ENCODE data around the gene ZDHHC16.
"Not testable (repeated sequence)": the region's sequence is repeated elsewhere in the genome, so short reads cannot be mapped to it uniquely, and the experiment has no call there.

Gene ZDHHC16
- long read RNA-seq, donor 1, partial matches to known transcripts = 6 of 14 reads
- long read RNA-seq, donor 1, other reads (novel, unspliced or antisense) = 0 of 14 reads
- long read RNA-seq, donor 2, partial matches to known transcripts = 0 of 5 reads
- long read RNA-seq, donor 2, other reads (novel, unspliced or antisense) = 0 of 5 reads
- long read RNA-seq, donor 3, partial matches to known transcripts = 17 of 19 reads
- long read RNA-seq, donor 3, other reads (novel, unspliced or antisense) = 0 of 19 reads
- long read RNA-seq, donor 4, partial matches to known transcripts = 56 of 57 reads
- long read RNA-seq, donor 4, other reads (novel, unspliced or antisense) = 0 of 57 reads
- long read RNA-seq, donor 5, partial matches to known transcripts = 0 of 11 reads
- long read RNA-seq, donor 5, other reads (novel, unspliced or antisense) = 0 of 11 reads
- long read RNA-seq, donor 6, transcript ZDHHC16-202 (10 exons, 1,718 nt) = major isoform, 5 of 10 reads
- long read RNA-seq, donor 6, partial matches to known transcripts = 0 of 10 reads
- long read RNA-seq, donor 6, other reads (novel, unspliced or antisense) = 0 of 10 reads
- long read RNA-seq, donor 7, partial matches to known transcripts = 12 of 21 reads
- long read RNA-seq, donor 7, other reads (novel, unspliced or antisense) = 0 of 21 reads
- long read RNA-seq, donor 8, partial matches to known transcripts = 0 of 5 reads
- long read RNA-seq, donor 8, other reads (novel, unspliced or antisense) = 0 of 5 reads

GRCh38 chr10:97445722-97446639 lies at the start of gene ZDHHC16, which contains the start of gene EXOSC1:
Gene ZDHHC16 (plus strand): TSS chr10:97446175. CDS start chr10:97451676, 5,501 bp downstream.
Gene EXOSC1 (minus strand): TSS chr10:97446006. CDS start chr10:97445985, 21 bp downstream.
- peak; percentile 86 for DNase-seq

- DNase-seq = peak; percentile 52
Observed at GRCh38 chr10:97399843-97400545, 46.0 kb upstream of the ZDHHC16 start.

GRCh38 chr10:97400665-97401454 lies 45.1 kb upstream of the ZDHHC16 start, which contains the start of gene RRP12:
Gene RRP12 (minus strand): TSS chr10:97401340. CDS start chr10:97401231, 109 bp downstream.
- DNase-seq = peak; percentile 84

GRCh38 chr10:97401455-97401919 lies 44.5 kb upstream of the ZDHHC16 start:
- DNase-seq = no peak

- DNase-seq = no peak
Observed at GRCh38 chr10:97404044-97404443, 41.9 kb upstream of the ZDHHC16 start.

- DNase-seq = no peak
Observed at GRCh38 chr10:97406064-97406463, 39.9 kb upstream of the ZDHHC16 start.

GRCh38 chr10:97406483-97406882 lies 39.5 kb upstream of the ZDHHC16 start:
- not testable (repeated sequence) for DNase-seq

- DNase-seq = peak; percentile 82
Observed at GRCh38 chr10:97407211-97407951, 38.6 kb upstream of the ZDHHC16 start.

- DNase-seq = no peak
Observed at GRCh38 chr10:97407952-97408248, 38.1 kb upstream of the ZDHHC16 start.

GRCh38 chr10:97408496-97408992 lies 37.4 kb upstream of the ZDHHC16 start:
- no peak for DNase-seq

GRCh38 chr10:97411406-97411805 lies 34.6 kb upstream of the ZDHHC16 start:
- no peak for DNase-seq

- no peak for DNase-seq
Observed at GRCh38 chr10:97412891-97413304, 33.1 kb upstream of the ZDHHC16 start.

- DNase-seq = no peak
Observed at GRCh38 chr10:97416565-97416964, 29.4 kb upstream of the ZDHHC16 start.

- DNase-seq = not testable (repeated sequence)
Observed at GRCh38 chr10:97423757-97424098, 22.2 kb upstream of the ZDHHC16 start.

GRCh38 chr10:97425964-97426775 lies 19.8 kb upstream of the ZDHHC16 start, which contains the start of gene PGAM1:
Gene PGAM1 (plus strand): TSS chr10:97426191. CDS start chr10:97426308, 117 bp downstream.
- peak; percentile 97 for DNase-seq

- peak; percentile 39 for DNase-seq
Observed at GRCh38 chr10:97426776-97427570, 19.0 kb upstream of the ZDHHC16 start.

- peak; percentile 46 for DNase-seq
Observed at GRCh38 chr10:97427571-97428179, 18.3 kb upstream of the ZDHHC16 start.

Data from right kidney (tissue), 9 donors.